HPDE6-E6E7 (cell line): ENCODE measurements around the gene TMEM233.
"Not testable (repeated sequence)": the region's sequence is repeated elsewhere in the genome, so short reads cannot be mapped to it uniquely, and the experiment has no call there.

ENCODE experiments used
- DNase-seq: peaks from one replicate; pipeline ENCODE4 v3.0.0; 2011; ENCODE audit warnings: missing footprints; ENCODE audit errors: extremely low spot score

Gene TMEM233

GRCh38 chr12:119609358-119609757, 15.8 kb downstream of the TMEM233 start:
- no peak for DNase-seq

GRCh38 chr12:119613319-119613936, 19.9 kb downstream of the TMEM233 start:
- DNase-seq = no peak

GRCh38 chr12:119614705-119615104, 21.1 kb downstream of the TMEM233 start:
- DNase-seq = no peak

GRCh38 chr12:119615518-119616475, 22.2 kb downstream of the TMEM233 start:
- DNase-seq = no peak

GRCh38 chr12:119618328-119618896, 24.8 kb downstream of the TMEM233 start:
- not testable (repeated sequence) for DNase-seq

GRCh38 chr12:119620490-119620889, 26.9 kb downstream of the TMEM233 start:
- no peak for DNase-seq

- DNase-seq = no peak
These were observed 28.3 kb downstream of the TMEM233 start for GRCh38 chr12:119621878-119622277.

GRCh38 chr12:119624966-119625365, 31.4 kb downstream of the TMEM233 start:
- no peak for DNase-seq

GRCh38 chr12:119627019-119627643, 33.6 kb downstream of the TMEM233 start:
- DNase-seq = no peak

- DNase-seq = no peak
These were observed 34.1 kb downstream of the TMEM233 start for GRCh38 chr12:119627686-119628085.

GRCh38 chr12:119630223-119630780, 36.7 kb downstream of the TMEM233 start:
- DNase-seq = no peak

- no peak for DNase-seq
These were observed 37.5 kb downstream of the TMEM233 start for GRCh38 chr12:119630962-119631550.

GRCh38 chr12:119631930-119632678, 38.5 kb downstream of the TMEM233 start:
- DNase-seq = no peak

- no peak for DNase-seq
These were observed 41.2 kb downstream of the TMEM233 start for GRCh38 chr12:119634743-119635142.

GRCh38 chr12:119642986-119643385, 49.4 kb downstream of the TMEM233 start:
- no peak for DNase-seq

- no peak for DNase-seq
These were observed 51.4 kb downstream of the TMEM233 start for GRCh38 chr12:119644930-119645329.

- DNase-seq = no peak
These were observed 52.0 kb downstream of the TMEM233 start for GRCh38 chr12:119645535-119646059.

- no peak for DNase-seq
These were observed 55.7 kb downstream of the TMEM233 start for GRCh38 chr12:119649202-119649808.

GRCh38 chr12:119652665-119653064, 59.1 kb downstream of the TMEM233 start:
- DNase-seq = no peak

GRCh38 chr12:119657001-119657400, 63.4 kb downstream of the TMEM233 start:
- DNase-seq = not testable (repeated sequence)
